H1 (cell line): Measurements from ENCODE around the gene TRAPPC2.

Source experiments
- CBX5 ChIP-seq: fragments of 300-800, 300-1000 bp; sonication (generic); IDR thresholded peaks from 2 replicates; pipeline ENCODE4 v1.7.1; 2016; ENCODE audit warnings: antibody characterized with exemption, low read length, low read depth
- CHD2 ChIP-seq: IDR thresholded peaks from 2 replicates; pipeline ENCODE4 v1.6.1; 2012; ENCODE audit warnings: low read length, improper control_type of control experiment
- E2F6 ChIP-seq: IDR thresholded peaks from 2 replicates; pipeline ENCODE4 v1.6.1; 2012; ENCODE audit warnings: inconsistent platforms
- EZH2 ChIP-seq: fragments of 200-600 bp; sonication (generic); IDR thresholded peaks from 2 replicates; pipeline ENCODE4 v1.7.1; 2012; ENCODE audit warnings: low read depth, mild to moderate bottlenecking, moderate library complexity, low read length, inconsistent platforms; ENCODE audit not compliant: severe bottlenecking
- JUN ChIP-seq: IDR thresholded peaks from 2 replicates; pipeline ENCODE4 v1.6.1; 2011; ENCODE audit warnings: low read depth, mild to moderate bottlenecking, improper control_type of control experiment, low read length
- MAX ChIP-seq: IDR thresholded peaks from 2 replicates; pipeline ENCODE4 v1.6.1; 2012; ENCODE audit warnings: inconsistent platforms
- TF ChIP-seq, protein P1 (sequence below), 3 experiments: IDR thresholded peaks; 1 replicate in 2 of 3; 2 replicates in 1 of 3; pipeline versions ENCODE4 v1.5.1 to v1.6.1; 2011; ENCODE audit warnings: low read length in 3 of 3, mild to moderate bottlenecking in 3 of 3, inconsistent platforms in 2 of 3, low read depth in 1 of 3, moderate library complexity in 1 of 3; ENCODE audit not compliant: insufficient read depth in 1 of 3; ENCODE audit errors: control extremely low read depth in 1 of 3

DNA sequence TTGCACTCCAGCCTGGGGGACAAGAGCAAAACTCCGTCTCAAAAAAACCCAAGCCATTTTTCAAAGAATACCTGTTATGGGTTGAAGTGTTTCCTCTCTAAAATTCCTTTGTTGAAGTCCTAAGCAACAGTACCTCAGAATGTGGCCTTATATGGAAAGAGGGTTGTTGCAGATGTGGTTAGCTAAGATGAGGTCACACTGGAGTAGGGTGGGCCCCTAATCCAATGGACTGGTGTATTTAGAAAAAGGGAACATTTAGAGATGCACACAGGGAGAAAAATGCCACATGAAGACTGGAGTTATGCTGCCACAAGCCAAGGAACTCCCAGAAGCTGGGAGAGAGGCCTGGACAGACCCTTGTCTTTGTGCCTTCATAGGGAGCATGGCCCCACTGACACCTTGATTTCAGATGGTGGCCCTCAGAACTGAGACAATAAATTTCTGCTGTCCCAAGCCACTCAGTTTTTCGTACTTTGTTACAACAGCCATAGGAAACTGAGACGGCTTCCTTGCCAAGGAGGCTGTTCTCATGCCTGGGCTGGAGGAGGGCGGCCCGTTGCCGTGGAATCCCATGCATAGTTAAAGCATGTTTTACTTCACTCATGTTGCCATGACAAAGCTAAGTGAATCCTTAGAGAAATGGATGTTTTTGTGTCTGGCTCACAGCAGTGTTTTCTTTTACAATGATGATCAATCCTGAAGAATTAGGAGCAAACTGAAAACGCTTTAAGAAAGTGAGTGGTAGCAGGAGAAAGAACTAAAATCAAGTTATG, 16.5 kb downstream of the TRAPPC2 start:
- no peak for TF ChIP-seq JUN
- TF ChIP-seq, protein P1, sequence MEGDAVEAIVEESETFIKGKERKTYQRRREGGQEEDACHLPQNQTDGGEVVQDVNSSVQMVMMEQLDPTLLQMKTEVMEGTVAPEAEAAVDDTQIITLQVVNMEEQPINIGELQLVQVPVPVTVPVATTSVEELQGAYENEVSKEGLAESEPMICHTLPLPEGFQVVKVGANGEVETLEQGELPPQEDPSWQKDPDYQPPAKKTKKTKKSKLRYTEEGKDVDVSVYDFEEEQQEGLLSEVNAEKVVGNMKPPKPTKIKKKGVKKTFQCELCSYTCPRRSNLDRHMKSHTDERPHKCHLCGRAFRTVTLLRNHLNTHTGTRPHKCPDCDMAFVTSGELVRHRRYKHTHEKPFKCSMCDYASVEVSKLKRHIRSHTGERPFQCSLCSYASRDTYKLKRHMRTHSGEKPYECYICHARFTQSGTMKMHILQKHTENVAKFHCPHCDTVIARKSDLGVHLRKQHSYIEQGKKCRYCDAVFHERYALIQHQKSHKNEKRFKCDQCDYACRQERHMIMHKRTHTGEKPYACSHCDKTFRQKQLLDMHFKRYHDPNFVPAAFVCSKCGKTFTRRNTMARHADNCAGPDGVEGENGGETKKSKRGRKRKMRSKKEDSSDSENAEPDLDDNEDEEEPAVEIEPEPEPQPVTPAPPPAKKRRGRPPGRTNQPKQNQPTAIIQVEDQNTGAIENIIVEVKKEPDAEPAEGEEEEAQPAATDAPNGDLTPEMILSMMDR (IDR thresholded peaks at IDR 0.05; ENCODE audit: control extremely low read depth in 1 of 3, insufficient read depth in 1 of 3, low read depth in 1 of 3, low read length in 3 of 3) = no peak
- no peak for TF ChIP-seq EZH2
- no peak for TF ChIP-seq CBX5
- TF ChIP-seq MAX = no peak
- no peak for TF ChIP-seq E2F6
- TF ChIP-seq CHD2 = no peak
